Esophagus muscularis mucosa (tissue), 3 donors: ENCODE results near the gene CD59.

Experiments
- POLR2A ChIP-seq: fragments of 450-650 bp; IDR thresholded peaks from one replicate; pipeline ENCODE4 v1.6.1; 2017; ENCODE audit warnings: antibody characterized with exemption, moderate library complexity, mild to moderate bottlenecking, low read depth
- TF ChIP-seq, protein P1 (sequence below), 3 experiments: fragments of 200-600 bp in 2 of 3; fragments of 450-650 bp in 1 of 3; sonication (generic) in 2 of 3; IDR thresholded peaks; one replicate each; pipeline ENCODE4 v1.5.1; 2017 to 2019; ENCODE audit warnings: antibody characterized with exemption in 3 of 3, mild to moderate bottlenecking in 2 of 3, moderate library complexity in 1 of 3

DNA sequence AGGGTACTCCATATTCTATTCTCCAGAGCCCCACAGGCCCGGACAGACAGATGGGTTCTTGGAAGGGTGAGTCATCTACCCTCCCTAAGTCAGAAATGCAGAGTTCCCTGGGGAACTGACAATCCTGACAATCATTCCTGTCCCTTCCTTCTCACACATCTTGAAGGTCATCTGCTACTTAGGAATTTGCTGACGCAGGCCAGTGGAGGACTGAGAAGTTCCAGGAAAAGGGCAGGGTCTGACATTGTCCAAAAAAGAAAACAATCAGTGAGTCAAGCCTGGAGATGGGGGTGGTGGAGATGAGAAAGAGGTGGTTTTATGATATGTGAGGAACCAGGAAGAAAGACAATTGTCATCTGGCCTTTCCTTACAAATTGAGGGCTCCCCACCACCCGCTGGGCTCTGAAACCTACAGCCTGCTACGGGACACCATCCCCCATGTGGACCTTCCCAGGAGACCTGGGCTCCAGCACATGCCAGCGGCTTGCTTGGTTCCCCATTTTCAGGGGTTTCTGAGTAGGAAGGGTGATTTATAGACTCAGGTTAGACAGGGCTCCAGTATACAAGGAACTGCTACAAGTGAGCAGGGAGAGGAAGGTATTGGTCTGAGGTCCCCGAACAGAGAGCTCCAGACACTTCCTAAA is 12.9 kb downstream of the CD59 start:
- no peak for TF ChIP-seq POLR2A
- TF ChIP-seq, protein P1, sequence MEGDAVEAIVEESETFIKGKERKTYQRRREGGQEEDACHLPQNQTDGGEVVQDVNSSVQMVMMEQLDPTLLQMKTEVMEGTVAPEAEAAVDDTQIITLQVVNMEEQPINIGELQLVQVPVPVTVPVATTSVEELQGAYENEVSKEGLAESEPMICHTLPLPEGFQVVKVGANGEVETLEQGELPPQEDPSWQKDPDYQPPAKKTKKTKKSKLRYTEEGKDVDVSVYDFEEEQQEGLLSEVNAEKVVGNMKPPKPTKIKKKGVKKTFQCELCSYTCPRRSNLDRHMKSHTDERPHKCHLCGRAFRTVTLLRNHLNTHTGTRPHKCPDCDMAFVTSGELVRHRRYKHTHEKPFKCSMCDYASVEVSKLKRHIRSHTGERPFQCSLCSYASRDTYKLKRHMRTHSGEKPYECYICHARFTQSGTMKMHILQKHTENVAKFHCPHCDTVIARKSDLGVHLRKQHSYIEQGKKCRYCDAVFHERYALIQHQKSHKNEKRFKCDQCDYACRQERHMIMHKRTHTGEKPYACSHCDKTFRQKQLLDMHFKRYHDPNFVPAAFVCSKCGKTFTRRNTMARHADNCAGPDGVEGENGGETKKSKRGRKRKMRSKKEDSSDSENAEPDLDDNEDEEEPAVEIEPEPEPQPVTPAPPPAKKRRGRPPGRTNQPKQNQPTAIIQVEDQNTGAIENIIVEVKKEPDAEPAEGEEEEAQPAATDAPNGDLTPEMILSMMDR (IDR thresholded peaks at IDR 0.05) = no peak
